ENCODE results near the gene TNNT3. TPM values are rescaled to one million over a fixed set of nuclear protein-coding genes. Genes with fewer than 3 reads are reported as not detected.

Gene TNNT3
- total RNA-seq, 2 donors from 2014 or later: 0.73 TPM; not detected in 1

GRCh38 chr11:1892116-1892515 is 27.4 kb upstream of the TNNT3 start:
- ATAC-seq (no peak), DNase-seq (no peak)
- intact Hi-C loops (cut with DNase I, micrococcal nuclease): loop anchor here (2.0 to 10.0 kb wide), 2 partner anchors 25 to 53 kb away; partner anchors contain the start of gene MRPL23 (in 1 of the 2)

DNA sequence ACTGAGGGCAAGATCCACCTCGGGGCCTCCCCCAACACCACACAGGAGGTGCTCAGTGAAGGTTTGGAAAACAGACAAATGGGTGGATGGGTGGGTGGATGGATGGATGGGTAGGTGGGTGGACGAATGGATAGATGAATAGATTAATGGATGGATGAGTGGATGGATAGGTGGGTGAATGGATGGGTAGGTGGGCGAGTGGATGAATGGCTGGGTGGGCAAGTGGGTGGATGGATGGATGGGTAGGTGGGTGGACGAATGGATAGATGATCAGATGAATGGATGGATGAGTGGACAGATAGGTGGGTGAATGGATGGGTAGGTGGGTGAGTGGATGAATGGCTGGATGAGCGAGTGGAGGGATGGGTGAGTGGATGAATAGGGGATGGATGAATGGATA is 26.9 kb upstream of the TNNT3 start:
- DNase-seq (no peak), ATAC-seq (no peak)
- intact Hi-C loops (cut with DNase I, micrococcal nuclease): loop anchor here (2.0 to 10.0 kb wide), 2 partner anchors 24 to 52 kb away; partner anchors contain the start of gene MRPL23 (in 1 of the 2)

DNA sequence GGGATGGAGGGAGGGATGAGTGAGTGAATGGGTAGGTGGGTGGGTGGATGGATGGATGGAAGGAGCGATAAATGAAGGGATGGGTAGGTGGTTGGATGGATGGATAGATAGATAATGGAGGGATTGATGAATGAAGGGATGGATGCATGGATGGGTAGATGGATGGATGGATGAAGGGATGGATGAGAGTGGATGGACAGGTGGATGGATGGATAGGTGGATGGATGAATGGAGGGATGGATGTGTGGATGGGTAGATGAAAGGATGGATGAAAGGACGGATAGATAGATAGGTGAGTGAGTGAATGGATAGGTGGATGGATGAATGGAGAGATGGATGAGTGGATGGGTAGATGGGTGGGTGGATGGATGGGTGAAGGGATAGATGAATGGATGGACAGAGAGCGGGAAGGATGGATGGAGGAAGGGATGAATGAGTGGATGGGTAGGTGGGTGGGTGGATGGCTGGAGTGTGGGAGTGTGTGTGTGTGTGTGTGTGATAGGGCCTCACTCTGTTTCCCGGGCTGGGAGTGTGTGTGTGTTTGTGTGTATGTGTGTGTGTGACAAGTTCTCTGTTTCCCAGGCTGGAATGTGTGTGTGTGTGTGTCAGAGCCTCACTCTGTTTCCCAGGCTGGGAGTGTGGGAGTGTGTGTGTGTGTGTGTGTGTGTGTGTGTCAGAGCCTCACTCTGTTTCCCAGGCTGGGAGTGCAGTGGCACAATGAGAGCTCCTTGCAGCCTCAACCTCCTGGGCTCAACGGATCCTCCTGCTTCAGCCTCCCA is 25.7 kb upstream of the TNNT3 start:
- ATAC-seq: no peak

DNA sequence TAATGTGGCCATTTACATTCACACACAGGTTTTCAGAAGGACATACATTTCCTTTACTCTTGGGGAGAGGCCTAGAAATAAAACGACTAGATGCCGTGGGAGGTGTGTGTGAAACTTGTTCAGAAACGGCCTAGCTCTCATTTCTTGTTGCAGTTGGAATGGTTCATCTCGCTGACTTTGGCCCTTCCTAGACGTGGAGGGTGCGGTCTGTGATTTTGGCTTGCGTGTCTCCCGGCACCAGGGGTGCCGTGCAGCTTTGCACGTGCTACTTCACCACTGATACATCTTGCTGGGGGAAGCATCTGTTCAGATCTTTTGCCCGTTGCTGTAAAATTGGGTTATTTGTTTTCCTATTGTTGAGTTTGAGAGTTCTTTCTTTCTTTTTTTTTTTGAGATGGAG is 24.7 kb upstream of the TNNT3 start:
- DNase-seq (no peak), ATAC-seq (no peak)
- intact Hi-C loops (cut with DNase I, micrococcal nuclease): loop anchor here (1.0 to 10.0 kb wide), 2 partner anchors 45 to 50 kb away; partner anchors contain the start of gene MRPL23 (in 1 of the 2)

More for the DNA sequence above, 25.7 kb upstream of the TNNT3 start:
- DNase-seq: no peak
- intact Hi-C loops (cut with DNase I, micrococcal nuclease): loop anchor here (1.0 to 10.0 kb wide), 4 partner anchors 23 to 51 kb away; partner anchors contain the start of gene MRPL23 (in 1 of the 2)

DNA sequence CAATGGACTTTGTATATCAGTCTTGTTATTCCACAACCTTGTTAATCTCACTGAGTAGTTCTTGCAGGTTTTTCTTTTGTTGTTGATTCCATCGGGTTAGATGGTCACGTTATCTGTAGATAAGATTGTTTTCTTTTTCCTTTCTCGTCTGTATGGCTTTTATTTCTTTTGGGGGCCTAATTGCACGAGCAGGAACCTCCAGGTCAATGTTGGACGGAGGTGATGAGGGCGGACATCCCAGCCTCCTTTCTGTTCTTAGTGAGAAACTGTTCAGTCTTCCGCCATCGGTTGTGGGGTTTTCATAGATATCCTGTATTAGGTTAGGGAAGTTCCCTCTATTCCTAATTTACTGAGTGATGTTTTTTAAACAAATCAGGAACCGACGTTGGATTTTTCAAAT is 23.0 kb upstream of the TNNT3 start:
- ATAC-seq (no peak), DNase-seq (no peak)
- intact Hi-C loops (cut with DNase I, micrococcal nuclease): loop anchor here in 1 of 2 donors (10.0 kb wide), 1 partner anchor 48 kb away; the partner anchor contains the start of gene MRPL23

DNA sequence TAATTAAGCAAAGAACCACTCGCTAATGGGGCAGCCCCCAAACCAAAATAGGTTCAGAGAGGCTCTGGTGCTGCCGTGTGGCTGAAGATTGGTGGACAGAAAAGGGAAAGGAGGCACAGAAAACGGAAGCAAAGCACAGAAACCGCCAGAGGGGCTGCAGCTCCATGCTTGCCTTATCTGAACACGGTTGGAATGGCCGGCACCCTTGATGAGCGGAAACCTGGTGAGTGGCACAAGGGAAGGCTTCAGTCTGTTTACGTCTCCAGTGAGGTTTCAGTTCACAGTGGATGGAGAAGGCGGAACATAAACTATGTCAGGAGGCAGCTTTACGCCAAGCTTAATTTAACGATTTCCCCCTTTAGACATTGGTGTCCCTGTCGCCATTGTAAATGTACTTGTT is 22.6 kb upstream of the TNNT3 start:
- ATAC-seq: no peak
- no peak for DNase-seq
- intact Hi-C loops (cut with DNase I, micrococcal nuclease): loop anchor here in 1 of 2 donors (10.0 kb wide), 1 partner anchor 48 kb away; the partner anchor contains the start of gene MRPL23

- intact Hi-C loops (cut with DNase I, micrococcal nuclease): loop anchor here in 1 of 2 donors (10.0 kb wide), 1 partner anchor 46 kb away; the partner anchor contains the start of gene MRPL23
- ATAC-seq (no peak), DNase-seq (no peak)
These were observed 20.4 kb upstream of the TNNT3 start for GRCh38 chr11:1899090-1899489.

DNA sequence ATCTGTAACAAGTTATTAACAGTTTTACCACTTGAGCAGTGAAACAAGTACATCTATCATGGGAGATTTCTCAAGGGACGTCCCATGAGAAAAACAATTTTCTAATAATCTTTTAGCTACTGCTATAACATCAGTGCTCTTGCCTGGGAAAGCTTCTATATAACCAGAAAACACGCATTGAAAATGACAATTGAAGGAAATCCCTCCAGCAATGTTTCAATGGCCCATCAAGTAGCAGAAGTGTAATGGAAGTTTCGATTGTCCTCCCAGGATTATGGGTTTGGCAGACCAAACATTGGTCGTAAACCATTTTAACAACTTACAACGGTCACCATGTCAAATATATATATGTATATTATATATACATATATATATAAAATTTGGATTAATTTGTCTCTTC is 19.8 kb upstream of the TNNT3 start:
- intact Hi-C loops (cut with DNase I, micrococcal nuclease): loop anchor here in 1 of 2 donors (10.0 kb wide), 1 partner anchor 45 kb away; the partner anchor contains the start of gene MRPL23
- ATAC-seq: no peak

GRCh38 chr11:1906181-1906580 is 13.3 kb upstream of the TNNT3 start:
- intact Hi-C loops (cut with DNase I, micrococcal nuclease): no loop called here

More for the DNA sequence above, 19.8 kb upstream of the TNNT3 start:
- no peak for DNase-seq

DNA sequence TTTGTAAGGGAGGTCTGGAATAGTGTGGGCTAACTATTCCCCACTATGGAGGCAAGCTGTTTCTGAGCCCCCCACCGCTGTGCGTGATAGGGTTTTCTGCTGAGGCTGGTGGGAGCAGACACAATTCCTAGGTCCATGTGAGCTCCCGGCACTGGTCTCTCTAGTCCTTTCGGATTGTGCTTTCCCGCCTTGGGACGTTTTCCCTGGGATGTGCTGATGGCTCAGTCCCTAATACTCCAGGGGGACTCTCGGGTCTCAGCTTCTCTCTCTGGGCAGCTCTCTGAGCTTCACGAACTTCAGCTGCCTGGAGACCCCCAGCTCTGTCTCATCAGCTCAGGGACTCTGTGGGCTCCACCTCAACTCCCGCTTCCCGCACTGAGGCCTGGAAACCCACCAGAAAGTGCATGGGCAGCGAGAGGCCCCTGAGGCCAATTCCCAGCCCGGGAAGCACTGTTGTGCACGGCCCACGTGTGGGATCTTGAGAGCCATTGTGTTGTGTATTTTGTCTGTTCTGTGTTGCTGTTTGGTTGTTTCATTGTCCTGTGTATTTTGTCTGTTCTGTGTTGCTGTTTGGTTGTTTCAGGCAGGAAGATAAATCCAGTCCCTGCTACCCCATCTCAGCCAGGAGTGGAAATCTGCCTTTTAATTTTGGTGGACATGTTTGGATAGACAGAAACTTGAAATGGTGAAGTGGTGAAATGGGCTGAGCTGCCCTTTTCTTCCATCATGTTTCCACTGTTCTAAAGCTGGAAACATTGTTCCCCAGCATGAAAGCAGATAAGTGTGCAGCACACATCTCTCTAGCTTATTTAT is 12.7 kb upstream of the TNNT3 start:
- intact Hi-C loops (cut with DNase I, micrococcal nuclease): no loop called here
- DNase-seq (no peak), ATAC-seq (no peak)

More at GRCh38 chr11:1906181-1906580, 13.3 kb upstream of the TNNT3 start:
- no peak for DNase-seq
- no peak for ATAC-seq

DNA sequence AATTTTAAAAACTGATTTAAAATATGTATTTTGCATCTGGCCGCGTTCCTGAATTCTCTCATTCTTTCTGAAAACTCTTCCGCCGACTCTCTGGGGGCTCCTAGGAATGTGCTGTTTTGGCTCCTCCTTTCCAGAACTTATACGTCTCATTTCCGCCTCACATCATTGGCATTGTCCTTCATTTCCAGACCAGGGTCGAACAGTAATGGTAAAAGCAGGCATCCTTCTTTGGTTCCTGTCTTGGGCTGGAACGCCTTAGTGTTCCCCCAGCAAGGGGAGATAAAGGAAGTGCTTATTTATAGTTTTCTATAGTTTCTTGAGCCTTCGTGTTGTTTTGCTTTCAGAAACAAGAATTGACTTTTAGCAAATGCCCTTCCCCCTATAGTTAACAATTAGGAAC is 10.9 kb upstream of the TNNT3 start:
- intact Hi-C loops (cut with DNase I, micrococcal nuclease): no loop called here
- ATAC-seq (no peak), DNase-seq (no peak)

DNA sequence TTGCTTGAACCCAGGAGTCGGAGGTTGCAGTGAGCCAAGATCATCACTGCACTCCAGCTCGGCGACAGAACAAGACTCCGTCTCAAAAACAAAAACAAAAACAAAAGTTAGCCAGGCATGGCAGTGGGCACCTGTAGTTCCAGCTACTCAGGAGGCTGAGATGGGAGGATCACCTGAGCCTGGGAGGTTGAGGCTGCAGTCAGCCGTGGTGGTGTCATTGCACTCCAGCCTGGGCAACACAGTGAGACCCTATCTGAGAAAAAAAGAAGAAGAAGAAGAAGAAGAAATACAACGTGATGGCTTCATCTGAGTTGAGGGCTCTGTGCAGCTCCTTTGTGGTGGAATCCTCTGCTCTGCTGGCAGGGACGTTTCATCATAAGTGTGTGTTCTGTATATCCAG is 10.0 kb upstream of the TNNT3 start:
- ATAC-seq: no peak

DNA sequence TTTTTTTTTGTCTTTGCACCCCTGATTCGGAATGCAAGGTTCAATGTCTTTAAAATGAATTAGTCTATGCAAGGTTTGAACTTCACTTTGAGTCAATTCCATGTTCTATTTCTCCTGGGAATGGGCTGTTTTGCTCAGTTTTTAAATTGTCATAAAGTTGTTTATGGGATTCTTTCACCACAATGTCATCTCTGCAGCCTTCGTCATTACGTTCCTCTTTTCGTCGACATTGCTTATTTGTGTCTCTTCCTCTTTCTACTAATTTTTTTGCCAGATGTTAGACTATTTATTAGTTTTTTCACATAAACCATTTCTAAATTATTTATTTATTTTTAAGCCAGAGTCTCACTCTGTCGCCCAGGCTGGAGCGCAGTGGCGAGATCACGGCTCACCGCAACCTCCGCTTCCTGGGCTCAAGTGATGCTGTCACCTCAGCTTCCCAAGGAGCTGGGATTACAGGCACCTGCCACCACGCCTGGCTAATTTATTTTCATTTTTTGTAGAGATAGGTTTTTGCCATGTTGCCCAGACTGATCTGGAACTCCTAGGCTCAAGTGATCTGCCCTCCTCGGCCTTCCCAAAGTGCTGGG is 7.1 kb upstream of the TNNT3 start:
- no peak for ATAC-seq
- intact Hi-C loops (cut with DNase I, micrococcal nuclease): no loop called here
- DNase-seq: no peak

More for the DNA sequence above, 10.0 kb upstream of the TNNT3 start:
- no peak for DNase-seq
- intact Hi-C loops (cut with DNase I, micrococcal nuclease): no loop called here

DNA sequence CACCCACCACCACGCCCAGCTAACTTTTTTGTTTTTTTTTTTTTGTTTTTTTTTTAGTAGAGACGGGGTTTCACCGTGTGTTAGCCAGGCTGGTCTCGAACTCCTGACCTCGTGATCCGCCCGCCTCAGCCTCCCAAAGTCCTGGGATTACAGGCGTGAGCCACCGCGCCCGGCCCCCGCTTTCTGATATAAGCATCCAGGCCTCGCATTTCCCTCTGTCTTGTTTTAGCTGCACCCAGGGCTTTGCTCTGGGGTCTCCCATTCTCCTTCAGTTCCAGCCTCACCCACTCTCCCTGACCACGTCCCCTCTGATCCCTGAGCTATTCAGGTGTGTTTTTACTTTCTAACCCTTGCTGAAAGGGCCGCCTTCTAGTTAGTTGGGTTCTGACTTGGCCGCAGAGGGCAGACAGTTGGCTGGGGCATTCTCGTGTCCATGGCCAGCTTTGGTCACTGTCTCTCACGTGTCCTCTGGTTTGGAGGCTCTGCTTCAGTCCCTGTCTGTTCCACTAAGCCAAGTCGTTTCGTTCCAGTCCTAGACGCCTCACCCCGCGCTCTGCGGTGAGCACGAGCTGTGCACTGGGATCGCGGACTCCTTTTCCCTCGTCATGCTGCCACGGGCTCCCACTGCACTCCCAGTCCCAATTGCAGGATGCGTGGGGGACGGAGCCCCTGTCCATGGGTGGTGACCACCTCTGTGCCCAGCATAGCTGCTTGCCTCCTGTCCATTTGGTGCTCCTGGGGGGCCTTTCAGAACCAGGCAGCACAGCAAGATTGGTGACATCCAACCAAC is 6.0 kb upstream of the TNNT3 start:
- DNase-seq (no peak), ATAC-seq (no peak)
- intact Hi-C loops (cut with DNase I, micrococcal nuclease): no loop called here

- ATAC-seq: no peak
- intact Hi-C loops (cut with DNase I, micrococcal nuclease): loop anchor here (1.0 to 2.0 kb wide), 2 partner anchors 22 to 23 kb away; no protein-coding TSS in a partner anchor
- DNase-seq: no peak
These were observed 3.7 kb upstream of the TNNT3 start for GRCh38 chr11:1915795-1916131.

DNA sequence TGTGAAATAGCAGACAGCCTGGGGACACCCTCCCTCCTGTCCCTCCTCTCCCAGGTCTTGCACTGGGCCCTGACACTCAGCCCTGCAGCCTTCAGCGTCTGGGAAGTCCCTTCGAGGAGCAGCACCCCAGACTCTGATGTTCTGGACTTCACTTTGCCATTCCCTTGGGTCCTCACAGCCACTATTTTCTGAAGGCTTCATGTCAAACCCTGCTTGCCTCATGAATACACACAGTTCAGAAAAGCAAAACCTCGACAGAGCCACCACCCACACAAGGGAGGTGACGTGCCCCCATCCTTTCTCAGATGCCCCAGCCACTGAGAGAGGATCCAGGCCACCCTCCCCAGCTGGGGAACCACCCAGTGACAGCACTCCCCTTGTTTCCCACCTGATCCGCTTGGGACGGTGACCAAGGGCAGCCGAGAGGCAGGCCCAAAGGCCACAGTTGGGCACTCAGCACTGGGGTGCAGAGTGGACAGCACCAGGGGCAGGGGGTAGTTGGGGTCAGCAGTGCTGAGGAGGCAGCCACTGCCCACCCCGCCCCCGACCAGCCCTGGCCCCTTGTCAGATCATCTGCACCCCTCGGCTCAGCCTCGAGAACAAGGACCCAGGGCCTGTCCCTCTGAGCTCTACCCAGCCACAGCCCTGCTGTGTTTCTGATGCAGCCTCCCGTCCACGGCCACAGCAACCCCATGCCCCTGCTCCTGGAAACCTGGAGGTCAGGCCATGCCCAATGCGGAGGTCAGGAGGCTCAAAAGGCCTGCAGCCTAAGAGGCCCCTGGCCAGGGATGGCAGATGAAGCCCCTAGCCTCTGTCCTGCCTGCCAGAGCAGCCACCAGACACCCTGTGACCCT is 3.1 kb upstream of the TNNT3 start:
- no peak for DNase-seq
- intact Hi-C loops (cut with DNase I, micrococcal nuclease): loop anchor here (1.0 to 2.0 kb wide), 2 partner anchors 23 to 24 kb away; no protein-coding TSS in a partner anchor

GRCh38 chr11:1916986-1917522 is 2.4 kb upstream of the TNNT3 start:
- ATAC-seq: peak; percentile 17
- intact Hi-C loops (cut with DNase I, micrococcal nuclease): loop anchor here (1.0 to 2.0 kb wide), 2 partner anchors 24 kb away; no protein-coding TSS in a partner anchor
- peak in 1 of 2 donors; percentile 13 for DNase-seq

More for the DNA sequence above, 3.1 kb upstream of the TNNT3 start:
- no peak for ATAC-seq

Measured in left colon (tissue), 2 donors.